ENCODE measurements around the gene FGR.
A peak's percentile ranks its signal among the peaks of the same experiment; 100 is the strongest.
"Not testable (repeated sequence)": the region's sequence is repeated elsewhere in the genome, so short reads cannot be mapped to it uniquely, and the experiment has no call there.

FGR gene

GRCh38 chr1:27622828-27623227, 12.2 kb downstream of the FGR start:
- DNase-seq (ENCODE audit: low read depth): no peak
- no peak for TF ChIP-seq CTCF (conservative IDR thresholded peaks at IDR 0.05; ENCODE audit: control insufficient read depth, insufficient read depth, low read depth, low read length)
- no peak overlapping the region for H3K4me3 ChIP-seq (ENCODE audit: control insufficient read depth, low read depth, low read length)

DNA sequence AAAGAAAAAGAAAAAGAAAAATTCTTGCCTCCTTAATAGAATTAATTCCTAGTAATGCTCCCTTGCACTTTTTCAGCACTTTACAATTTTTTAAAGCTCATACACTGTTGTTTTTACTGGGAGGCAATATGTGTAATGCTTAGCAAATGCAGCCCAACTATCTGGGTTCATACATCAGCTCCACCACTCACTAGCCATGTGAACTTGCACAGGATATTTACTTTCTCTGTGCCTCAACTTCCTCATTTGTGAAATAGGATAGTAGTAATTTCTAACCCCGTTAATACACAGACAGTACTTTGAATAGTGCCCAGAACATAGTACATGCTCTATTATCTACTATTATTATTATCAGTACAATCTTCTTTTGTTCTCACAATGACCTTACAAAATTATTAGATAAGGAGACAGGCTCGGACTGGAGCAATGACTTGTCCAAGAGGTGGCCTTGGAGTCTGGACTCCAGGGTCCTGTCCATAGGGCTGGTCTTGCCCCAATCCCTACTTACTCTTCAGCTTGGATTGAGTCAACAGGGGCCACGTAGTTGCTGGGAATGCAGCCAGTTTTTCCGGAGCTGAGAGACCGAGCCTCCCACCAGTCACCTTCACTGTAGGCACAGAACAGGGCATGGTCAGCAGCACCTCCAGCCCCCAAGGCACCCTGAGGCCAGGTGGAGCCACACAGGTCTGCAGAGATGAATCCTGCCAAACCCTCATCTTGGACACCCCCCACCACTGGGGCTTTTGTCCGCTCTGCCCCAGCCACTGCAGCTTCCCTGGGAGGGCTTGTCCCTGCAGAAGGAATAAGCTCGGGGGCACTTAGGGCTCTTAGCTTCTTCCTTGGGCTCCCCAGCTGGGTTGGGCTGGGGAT, 13.7 kb downstream of the FGR start:
- TF ChIP-seq CTCF (conservative IDR thresholded peaks at IDR 0.05; ENCODE audit: control insufficient read depth, insufficient read depth, low read depth, low read length): no peak
- H3K4me3 ChIP-seq (ENCODE audit: control insufficient read depth, low read depth, low read length): no peak overlapping the region
- peak; percentile 66 for DNase-seq (ENCODE audit: low read depth)

- not testable (repeated sequence) for H3K4me3 ChIP-seq (ENCODE audit: control insufficient read depth, low read depth, low read length); DNase-seq (ENCODE audit: low read depth)
These were observed 15.1 kb downstream of the FGR start for GRCh38 chr1:27619782-27620438.

- TF ChIP-seq CTCF (conservative IDR thresholded peaks at IDR 0.05; ENCODE audit: control insufficient read depth, insufficient read depth, low read depth, low read length): no peak
- no peak overlapping the region for H3K4me3 ChIP-seq (ENCODE audit: control insufficient read depth, low read depth, low read length)
- no peak for DNase-seq (ENCODE audit: low read depth)
These were observed 16.5 kb downstream of the FGR start for GRCh38 chr1:27618341-27619082.

DNA sequence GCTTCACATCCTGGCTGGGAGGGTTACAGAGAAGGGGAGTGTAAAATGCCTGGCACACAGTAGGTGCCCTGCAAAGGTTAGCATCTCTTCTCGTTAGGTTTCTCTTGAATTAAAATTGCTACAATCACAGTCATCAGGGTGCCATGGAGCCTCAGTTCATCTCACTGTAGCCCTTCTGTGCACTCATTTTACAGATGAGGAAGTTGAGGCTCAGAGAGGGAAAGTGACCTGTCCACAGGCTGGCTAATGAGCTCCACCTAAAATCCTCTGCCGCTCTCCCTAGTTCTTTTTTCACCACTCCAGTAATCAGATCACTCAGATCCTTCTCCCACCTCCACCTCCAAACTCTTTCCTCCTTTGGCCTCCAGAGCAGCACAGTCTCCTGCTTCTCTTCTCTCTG, 17.6 kb downstream of the FGR start:
- DNase-seq (ENCODE audit: low read depth): no peak
- no peak overlapping the region for H3K4me3 ChIP-seq (ENCODE audit: control insufficient read depth, low read depth, low read length)
- TF ChIP-seq CTCF (conservative IDR thresholded peaks at IDR 0.05; ENCODE audit: control insufficient read depth, insufficient read depth, low read depth, low read length): no peak

- no peak for DNase-seq (ENCODE audit: low read depth)
- H3K4me3 ChIP-seq (ENCODE audit: control insufficient read depth, low read depth, low read length): no peak overlapping the region
- peak; percentile 10 for TF ChIP-seq CTCF (conservative IDR thresholded peaks at IDR 0.05; ENCODE audit: control insufficient read depth, insufficient read depth, low read depth, low read length)
These were observed 18.5 kb downstream of the FGR start for GRCh38 chr1:27616441-27616840.

Data from fibroblast of mammary gland (primary cell).